NT2/D1 (cell line): ENCODE data around the gene C11orf71.

ENCODE experiments used
- SUZ12 ChIP-seq: IDR thresholded peaks from 2 replicates; pipeline ENCODE4 v1.6.1; 2011; ENCODE audit not compliant: insufficient read length, insufficient read depth; ENCODE audit errors: extremely low read depth
- YY1 ChIP-seq: IDR thresholded peaks from 2 replicates; pipeline ENCODE4 v1.6.1; 2011; ENCODE audit not compliant: insufficient read length, insufficient read depth
- ZNF274 ChIP-seq: IDR thresholded peaks from 2 replicates; pipeline ENCODE4 v1.6.1; 2011; ENCODE audit warnings: mild to moderate bottlenecking, low read depth, low read length

- TF ChIP-seq ZNF274 (no peak), SUZ12 (no peak), YY1 (no peak)
These were observed 41.6 kb upstream of the C11orf71 start for GRCh38 chr11:114441921-114442320.
